BJ (cell line): Measurements from ENCODE around the gene RAB7A. TPM values are rescaled to one million over a fixed set of nuclear protein-coding genes. Genes with fewer than 3 reads are reported as not detected.

Experiments
- CTCF ChIA-PET: fragments of 350-600 bp; formaldehyde crosslinking; extraction: SDS; loops from one replicate; lab custom pipeline; 2021; ENCODE audit warnings: antibody characterized with exemption, inconsistent platforms; lab: Yijun Ruan, JAX
- POLR2A ChIA-PET: fragments of 300-600 bp; sonication (Branson Sonifier 250); formaldehyde crosslinking; extraction: SDS; loops from one replicate; lab custom pipeline; 2021; ENCODE audit warnings: antibody characterized with exemption; lab: Charles Lee
- DNase-seq: peaks from one replicate; pipeline ENCODE4 v3.0.0-alpha.2; 2011; ENCODE audit warnings: low read depth
- H3K27me3 ChIP-seq: 2 replicates; pipeline ENCODE4 v1.6.0; 2011; ENCODE audit warnings: low read length; ENCODE audit not compliant: control insufficient read depth, insufficient read depth
- H3K36me3 ChIP-seq: 2 replicates; pipeline ENCODE4 v1.5.1; 2011; ENCODE audit warnings: low read length; ENCODE audit not compliant: control insufficient read depth, insufficient read depth
- H3K4me3 ChIP-seq: 2 replicates; pipeline ENCODE4 v1.5.1; 2011; ENCODE audit warnings: low read depth, mild to moderate bottlenecking, control low read depth, low read length
- polyA plus RNA-seq: library from polyadenylated mRNA; depleted of rRNA; stranded (reverse); fragments of >200 nt; gene quantifications from 2 replicates; pipeline ENCODE4 v1.2.3, GENCODE V29; 2011
- TF ChIP-seq, protein P1 (sequence below): IDR thresholded peaks from 2 replicates; pipeline ENCODE4 v1.5.1; 2011; ENCODE audit warnings: low read depth, mild to moderate bottlenecking, control low read depth, inconsistent platforms, low read length, moderate library complexity; ENCODE audit not compliant: insufficient read depth

RAB7A gene
- polyA plus RNA-seq, 1 experiment: 202 TPM

DNA sequence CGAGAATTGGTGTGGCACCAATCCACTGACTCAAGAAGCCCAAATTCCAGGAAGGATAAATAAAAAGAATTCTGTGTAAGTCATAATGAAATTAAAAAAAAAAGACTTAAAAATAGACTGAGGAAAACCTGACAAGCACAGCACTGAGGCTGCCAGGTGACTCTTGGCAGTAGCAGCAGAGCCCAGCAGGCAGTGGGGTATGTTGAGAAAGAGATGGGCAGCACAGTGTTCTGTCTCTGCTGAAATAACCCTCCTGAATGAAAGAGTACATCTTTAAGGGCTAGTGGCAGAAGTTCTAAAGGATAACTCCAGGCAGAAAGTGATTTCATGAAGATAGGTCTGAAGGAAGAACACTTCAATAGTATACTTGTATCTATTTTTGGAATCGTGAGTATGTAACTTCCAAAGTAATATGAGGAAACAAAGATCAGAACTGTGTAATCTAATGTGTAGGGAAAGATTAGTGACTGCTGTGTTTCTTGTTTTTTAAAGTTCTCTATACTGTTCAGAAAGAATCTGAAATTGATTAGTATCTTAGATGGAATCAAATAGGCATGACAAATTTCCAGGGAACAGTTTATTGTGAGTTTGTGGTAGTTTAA, 75.9 kb downstream of the RAB7A start:
- ChIA-PET CTCF (interaction anchor here (1.2 kb wide), 1 partner anchor 7 kb away, joined by 4 read pairs; no protein-coding TSS in a partner anchor), POLR2A (no interaction called here)
- DNase-seq: no peak
- Histone ChIP-seq H3K27me3 (no peaks in the 10 kb centered on the region), H3K36me3 (peaks cover 13% of the 10 kb centered on the region), H3K4me3 (no peak overlapping the region)
- TF ChIP-seq, protein P1, sequence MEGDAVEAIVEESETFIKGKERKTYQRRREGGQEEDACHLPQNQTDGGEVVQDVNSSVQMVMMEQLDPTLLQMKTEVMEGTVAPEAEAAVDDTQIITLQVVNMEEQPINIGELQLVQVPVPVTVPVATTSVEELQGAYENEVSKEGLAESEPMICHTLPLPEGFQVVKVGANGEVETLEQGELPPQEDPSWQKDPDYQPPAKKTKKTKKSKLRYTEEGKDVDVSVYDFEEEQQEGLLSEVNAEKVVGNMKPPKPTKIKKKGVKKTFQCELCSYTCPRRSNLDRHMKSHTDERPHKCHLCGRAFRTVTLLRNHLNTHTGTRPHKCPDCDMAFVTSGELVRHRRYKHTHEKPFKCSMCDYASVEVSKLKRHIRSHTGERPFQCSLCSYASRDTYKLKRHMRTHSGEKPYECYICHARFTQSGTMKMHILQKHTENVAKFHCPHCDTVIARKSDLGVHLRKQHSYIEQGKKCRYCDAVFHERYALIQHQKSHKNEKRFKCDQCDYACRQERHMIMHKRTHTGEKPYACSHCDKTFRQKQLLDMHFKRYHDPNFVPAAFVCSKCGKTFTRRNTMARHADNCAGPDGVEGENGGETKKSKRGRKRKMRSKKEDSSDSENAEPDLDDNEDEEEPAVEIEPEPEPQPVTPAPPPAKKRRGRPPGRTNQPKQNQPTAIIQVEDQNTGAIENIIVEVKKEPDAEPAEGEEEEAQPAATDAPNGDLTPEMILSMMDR: no peak

DNA sequence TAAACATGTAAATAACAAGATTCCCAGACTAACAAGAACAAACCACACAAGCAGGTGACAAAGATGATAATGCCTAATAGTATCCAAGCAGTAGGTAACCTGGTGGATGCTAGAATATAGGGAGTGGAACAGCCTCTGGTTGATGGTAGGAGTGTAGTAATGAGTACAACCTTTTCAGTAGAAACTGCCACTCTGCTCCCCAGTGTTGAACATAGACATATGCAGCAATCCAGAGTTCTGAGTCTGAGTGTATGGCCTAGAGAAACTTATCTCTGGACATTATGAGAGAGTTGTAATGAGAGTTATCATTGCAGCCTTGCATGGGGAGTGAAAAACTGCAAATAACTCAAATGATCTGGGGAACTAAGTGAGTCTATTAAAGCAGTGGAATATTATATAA, 77.3 kb downstream of the RAB7A start:
- Histone ChIP-seq H3K36me3 (peaks cover 17% of the 10 kb centered on the region), H3K4me3 (no peak overlapping the region), H3K27me3 (no peaks in the 10 kb centered on the region)
- ChIA-PET CTCF (interaction anchor here (0.9 to 1.7 kb wide), 3 partner anchors 9 to 122 kb away, joined by 3 to 4 read pairs (median 4); no protein-coding TSS in a partner anchor), POLR2A (no interaction called here)
- TF ChIP-seq, protein P1: no peak
- no peak for DNase-seq

DNA sequence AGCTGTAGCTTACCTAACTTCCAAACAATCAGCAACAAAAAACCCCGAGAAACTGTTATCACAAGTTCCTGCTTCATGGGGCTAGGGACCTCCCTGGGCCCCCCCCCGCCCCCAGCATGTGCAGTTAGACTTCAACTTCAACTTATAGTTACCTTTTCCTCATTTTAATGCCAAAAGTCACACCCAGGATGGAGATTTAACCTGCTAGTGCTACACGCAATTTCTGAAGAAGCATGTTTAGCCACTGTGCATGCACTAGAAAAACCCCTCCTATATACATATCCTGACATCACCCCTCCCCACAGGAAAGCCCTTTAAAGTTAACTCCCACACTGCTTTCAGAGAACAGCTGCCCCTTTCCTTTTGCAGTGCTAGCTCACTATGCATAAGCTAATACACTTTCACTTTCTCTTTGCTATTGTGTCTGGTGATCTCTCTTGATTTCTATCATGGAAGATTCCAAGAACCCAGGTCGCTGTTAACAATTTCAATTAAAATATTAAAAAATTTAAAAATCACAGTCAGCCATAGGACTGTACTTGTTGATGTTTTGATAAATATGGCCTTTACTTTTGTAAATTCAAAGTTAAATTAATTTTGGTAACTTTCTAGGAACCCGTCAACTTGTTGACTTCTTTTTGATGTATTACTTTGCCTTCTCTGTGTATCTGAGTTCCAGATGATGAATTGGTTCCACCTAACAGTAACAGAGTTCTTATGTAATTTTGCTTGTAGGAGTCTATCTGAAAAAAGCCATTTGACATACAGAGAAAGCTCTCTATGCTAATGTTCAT, 78.2 kb downstream of the RAB7A start:
- H3K4me3 ChIP-seq: no peak overlapping the region
- ChIA-PET CTCF (interaction anchor here (0.7 to 1.7 kb wide), 6 partner anchors 9 to 123 kb away, joined by 3 to 4 read pairs (median 3); no protein-coding TSS in a partner anchor), POLR2A (no interaction called here)
- peaks cover 18% of the 10 kb centered on the region for H3K36me3 ChIP-seq
- no peaks in the 10 kb centered on the region for H3K27me3 ChIP-seq
- no peak for DNase-seq
- TF ChIP-seq, protein P1: no peak

DNA sequence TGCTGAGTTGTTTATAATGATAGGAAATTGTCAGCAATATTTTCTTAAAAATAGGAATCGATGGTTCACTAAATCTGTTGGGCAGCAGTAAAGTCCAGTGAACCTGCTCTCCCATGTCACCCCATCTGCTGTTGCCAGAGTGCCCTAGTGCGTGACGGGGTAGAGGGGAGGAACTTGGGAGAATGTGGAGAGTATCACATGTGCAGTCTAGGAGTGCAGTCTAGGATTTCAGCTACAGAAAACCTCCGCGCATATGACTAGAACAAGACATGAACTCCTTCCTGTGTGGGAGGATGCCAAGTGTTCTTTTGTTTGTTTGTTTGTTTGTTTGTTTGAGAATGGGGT, 78.8 kb downstream of the RAB7A start:
- ChIA-PET CTCF (interaction anchor here (0.7 to 1.4 kb wide), 3 partner anchors 9 to 123 kb away, joined by 3 read pairs; no protein-coding TSS in a partner anchor), POLR2A (no interaction called here)
- peaks cover 15% of the 10 kb centered on the region for H3K36me3 ChIP-seq
- TF ChIP-seq, protein P1: no peak
- no peak for DNase-seq
- no peak overlapping the region for H3K4me3 ChIP-seq
- H3K27me3 ChIP-seq: no peaks in the 10 kb centered on the region

DNA sequence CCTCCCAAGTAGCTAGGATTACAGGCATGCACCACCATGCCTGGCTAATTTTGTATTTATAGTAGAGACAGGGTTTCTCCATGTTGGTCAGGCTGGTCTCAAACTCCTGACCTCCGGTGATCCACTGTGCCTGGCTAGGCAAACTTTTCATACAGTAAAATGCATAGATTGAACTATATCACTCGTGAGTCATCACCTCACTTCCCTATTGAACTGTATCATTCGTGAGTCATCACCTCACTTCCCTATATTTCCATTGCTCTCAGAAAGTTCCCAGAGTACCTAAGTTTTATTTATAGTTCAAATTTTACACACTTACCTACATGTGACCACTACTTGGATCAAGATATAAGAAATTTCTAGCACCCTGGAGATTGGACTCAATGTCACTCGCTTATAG, 79.8 kb downstream of the RAB7A start:
- ChIA-PET POLR2A (no interaction called here), CTCF (no interaction called here)
- TF ChIP-seq, protein P1: no peak
- Histone ChIP-seq H3K27me3 (no peaks in the 10 kb centered on the region), H3K36me3 (peaks cover 16% of the 10 kb centered on the region), H3K4me3 (no peak overlapping the region)
- DNase-seq: no peak
